ENCODE data around the gene BEGAIN.

BEGAIN gene

GRCh38 chr14:100502622-100503220 is 84.5 kb downstream of the BEGAIN start:
- TF ChIP-seq EZH2 (IDR thresholded peaks at IDR 0.05; ENCODE audit: borderline replicate concordance, low read length) (no peak), CTCF (IDR thresholded peaks at IDR 0.05; ENCODE audit: low read length) (no peak)
- no peaks in the 10 kb centered on the region for H3K9me2 ChIP-seq (ENCODE audit: low read depth, low read length)
- H3K27me3 ChIP-seq (ENCODE audit: insufficient read depth, low read length), result no peaks in the 10 kb centered on the region
- H3K9ac ChIP-seq (ENCODE audit: low read length), result no peak overlapping the region
- H3K4me1 ChIP-seq (ENCODE audit: insufficient read depth, low read length, severe bottlenecking), result no peaks in the 10 kb centered on the region
- H3K4me3 ChIP-seq (ENCODE audit: low read depth, low read length, poor library complexity, severe bottlenecking), result no peak overlapping the region
- H3F3A ChIP-seq (ENCODE audit: insufficient read depth, low read length), result no peaks in the 10 kb centered on the region
- H4K20me1 ChIP-seq (ENCODE audit: insufficient read depth, low read length), result no peaks in the 10 kb centered on the region
- H3K9me3 ChIP-seq (ENCODE audit: low read length), result no peaks in the 10 kb centered on the region
- no peak overlapping the region for H3K4me2 ChIP-seq (ENCODE audit: low read length)
- H3K36me3 ChIP-seq (ENCODE audit: insufficient read depth, low read length), result no peaks in the 10 kb centered on the region; the same call in 1 of the 2 replicates
- no peak overlapping the region for H2AFZ ChIP-seq (ENCODE audit: low read length)
- no peak overlapping the region for H3K27ac ChIP-seq (ENCODE audit: low read depth, low read length, poor library complexity, severe bottlenecking)
- no peaks in the 10 kb centered on the region for H3K79me2 ChIP-seq (ENCODE audit: insufficient read depth, low read length)

DNA sequence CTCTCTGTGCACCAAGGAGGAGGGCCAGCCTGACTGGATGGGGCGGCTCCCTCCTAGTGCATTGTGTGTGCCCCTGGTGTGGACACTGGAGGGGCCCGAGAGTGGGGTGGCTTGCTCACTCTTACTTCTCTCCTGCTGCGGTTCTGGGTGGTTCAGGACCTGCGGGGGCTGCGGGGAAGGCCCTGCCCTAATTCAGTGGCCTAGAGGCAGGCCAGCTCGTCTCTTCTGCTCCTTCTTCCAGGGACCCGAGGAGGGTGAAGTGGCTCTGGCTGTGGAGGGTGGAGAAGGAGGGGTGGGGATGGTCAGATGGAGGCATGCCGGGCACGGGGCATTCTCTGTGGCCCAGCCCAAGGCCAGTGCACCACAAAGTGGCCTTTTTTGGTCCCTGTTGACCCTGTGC is 87.1 kb downstream of the BEGAIN start:
- no peaks in the 10 kb centered on the region for H3F3A ChIP-seq (ENCODE audit: insufficient read depth, low read length)
- H3K9ac ChIP-seq (ENCODE audit: low read length), result no peak overlapping the region
- H3K9me2 ChIP-seq (ENCODE audit: low read depth, low read length), result no peaks in the 10 kb centered on the region
- H3K36me3 ChIP-seq (ENCODE audit: insufficient read depth, low read length), result no peaks in the 10 kb centered on the region; the same call in 1 of the 2 replicates
- no peak overlapping the region for H3K4me3 ChIP-seq (ENCODE audit: low read depth, low read length, poor library complexity, severe bottlenecking)
- H3K27ac ChIP-seq (ENCODE audit: low read depth, low read length, poor library complexity, severe bottlenecking), result no peak overlapping the region
- no peak overlapping the region for H3K4me2 ChIP-seq (ENCODE audit: low read length)
- H3K4me1 ChIP-seq (ENCODE audit: insufficient read depth, low read length, severe bottlenecking), result no peaks in the 10 kb centered on the region
- TF ChIP-seq EZH2 (IDR thresholded peaks at IDR 0.05; ENCODE audit: borderline replicate concordance, low read length) (no peak), CTCF (IDR thresholded peaks at IDR 0.05; ENCODE audit: low read length) (no peak)
- no peaks in the 10 kb centered on the region for H3K79me2 ChIP-seq (ENCODE audit: insufficient read depth, low read length)
- H3K27me3 ChIP-seq (ENCODE audit: insufficient read depth, low read length), result no peaks in the 10 kb centered on the region
- H2AFZ ChIP-seq (ENCODE audit: low read length), result no peak overlapping the region
- H4K20me1 ChIP-seq (ENCODE audit: insufficient read depth, low read length), result no peaks in the 10 kb centered on the region
- no peaks in the 10 kb centered on the region for H3K9me3 ChIP-seq (ENCODE audit: low read length)

GRCh38 chr14:100498068-100498467 is 89.1 kb downstream of the BEGAIN start:
- H3K9ac ChIP-seq (ENCODE audit: low read length), result no peak overlapping the region
- no peaks in the 10 kb centered on the region for H4K20me1 ChIP-seq (ENCODE audit: insufficient read depth, low read length)
- no peaks in the 10 kb centered on the region for H3K9me3 ChIP-seq (ENCODE audit: low read length)
- H3K27me3 ChIP-seq (ENCODE audit: insufficient read depth, low read length), result no peaks in the 10 kb centered on the region
- H2AFZ ChIP-seq (ENCODE audit: low read length), result no peak overlapping the region
- H3K79me2 ChIP-seq (ENCODE audit: insufficient read depth, low read length), result no peaks in the 10 kb centered on the region
- H3K4me3 ChIP-seq (ENCODE audit: low read depth, low read length, poor library complexity, severe bottlenecking), result no peak overlapping the region
- no peaks in the 10 kb centered on the region for H3F3A ChIP-seq (ENCODE audit: insufficient read depth, low read length)
- no peaks in the 10 kb centered on the region for H3K9me2 ChIP-seq (ENCODE audit: low read depth, low read length)
- no peaks in the 10 kb centered on the region for H3K36me3 ChIP-seq (ENCODE audit: insufficient read depth, low read length)
- TF ChIP-seq CTCF (IDR thresholded peaks at IDR 0.05; ENCODE audit: low read length) (no peak), EZH2 (IDR thresholded peaks at IDR 0.05; ENCODE audit: borderline replicate concordance, low read length) (no peak)
- H3K27ac ChIP-seq (ENCODE audit: low read depth, low read length, poor library complexity, severe bottlenecking), result no peak overlapping the region
- H3K4me1 ChIP-seq (ENCODE audit: insufficient read depth, low read length, severe bottlenecking), result no peaks in the 10 kb centered on the region
- no peak overlapping the region for H3K4me2 ChIP-seq (ENCODE audit: low read length)

Measured in OCI-LY1 (cell line).